ENCODE results near the gene USP2. TPM values are rescaled to one million over a fixed set of nuclear protein-coding genes. Genes with fewer than 3 reads are reported as not detected.

USP2 gene
- total RNA-seq, 1 experiment from 2014 or later = 5.7 TPM

GRCh38 chr11:119338318-119338890, 43.1 kb downstream of the USP2 start:
- peaks cover 13 to 18% (median 15%) of the 10 kb centered on the region in 3 experiments for H3K36me3 Mint-ChIP-seq (ENCODE audit: insufficient read depth in 1 of 3, low read depth in 3 of 3)
- H3K27ac Mint-ChIP-seq = peak overlapping the region; percentile 58 to 94 (median 85); a peak in 5 of 7 replicates
- no peak overlapping the region for H3K56ac ChIP-seq (ENCODE audit: insufficient read length, low read depth, low read length)
- no peak overlapping the region for H2AFZ ChIP-seq (ENCODE audit: low read length)
- H4K91ac ChIP-seq (ENCODE audit: insufficient read length, low read depth, low read length) = no peak overlapping the region
- H2AK5ac ChIP-seq (ENCODE audit: insufficient read length, low read length) = no peak overlapping the region
- H3K4me1 Mint-ChIP-seq = peaks cover 46 to 70% of the 10 kb centered on the region in 2 experiments
- peaks cover 9% of the 10 kb centered on the region for H3K79me1 ChIP-seq (ENCODE audit: insufficient read depth, low read depth, low read length, poor library complexity, severe bottlenecking)
- no peak overlapping the region for H3K4ac ChIP-seq (ENCODE audit: low read depth, low read length)
- no peak overlapping the region for H3K9ac ChIP-seq (ENCODE audit: extremely low read depth, insufficient read length, low read length)
- no peak overlapping the region for H2BK15ac ChIP-seq (ENCODE audit: low read depth, low read length)
- WGBS (ENCODE audit: extremely low coverage, insufficient read length, low lambda C conversion rate) = no CpG with 5 or more reads among the region's 17 CpGs
- no peak overlapping the region for H3K23ac ChIP-seq (ENCODE audit: insufficient read length, low read depth, low read length)
- H3K27me3 Mint-ChIP-seq (ENCODE audit: low read depth) = peaks cover 45% of the 10 kb centered on the region
- no peak overlapping the region for H2BK20ac ChIP-seq (ENCODE audit: low read depth, low read length, poor library complexity, severe bottlenecking)
- H4K20me1 ChIP-seq (ENCODE audit: control insufficient read depth, insufficient read depth, insufficient read length) = no peaks in the 10 kb centered on the region
- peak; percentile 85 for TF ChIP-seq CTCF (conservative IDR thresholded peaks at IDR 0.05)
- peak overlapping the region; percentile 38 to 99 for H3K4me3 Mint-ChIP-seq
- peak; percentile 89 for DNase-seq
- peak overlapping the region; percentile 56 for H3K4me2 ChIP-seq (ENCODE audit: insufficient read depth, insufficient read length, low read length)
- no peaks in the 10 kb centered on the region; a peak in 1 of 5 replicates for H3K9me3 Mint-ChIP-seq
- no peak overlapping the region for H3K14ac ChIP-seq (ENCODE audit: insufficient read depth, low read length)
- no peak overlapping the region for H3K27ac ChIP-seq (ENCODE audit: insufficient read length, low read depth, low read length)
- H3K18ac ChIP-seq (ENCODE audit: insufficient read length, low read depth, low read length) = peak overlapping the region; percentile 33
- peaks cover 16% of the 10 kb centered on the region for H3K27me3 ChIP-seq (ENCODE audit: insufficient read depth, low read length)
- no peak overlapping the region for H2BK12ac ChIP-seq (ENCODE audit: insufficient read length, low read depth, low read length)
- H3K4me1 ChIP-seq (ENCODE audit: insufficient read depth, low read length) = no peaks in the 10 kb centered on the region; the same call in 1 of the 2 replicates
- no peak overlapping the region for H4K8ac ChIP-seq (replicated peaks; ENCODE audit: insufficient read length, low read depth, low read length)
- H2BK5ac ChIP-seq (ENCODE audit: insufficient read length, low read length) = no peak overlapping the region
- H2BK120ac ChIP-seq (ENCODE audit: low read depth, low read length, poor library complexity, severe bottlenecking) = no peak overlapping the region
- peaks cover 28% of the 10 kb centered on the region for H3K23me2 ChIP-seq (ENCODE audit: insufficient read length, low read depth, low read length, poor library complexity, severe bottlenecking)
- peaks cover 13% of the 10 kb centered on the region; the same call in 1 of the 2 replicates for H3K79me2 ChIP-seq (ENCODE audit: insufficient read depth, low read length)
- no peak overlapping the region for H4K5ac ChIP-seq (ENCODE audit: insufficient read length, low read depth, low read length)
- H3K9me3 ChIP-seq (ENCODE audit: control insufficient read depth, low read depth, low read length) = no peaks in the 10 kb centered on the region
- no peak overlapping the region for H3T11ph ChIP-seq (ENCODE audit: low read length)
